Kidney capillary endothelial cell (primary cell): ENCODE data around the gene C5orf52.
"Not testable (repeated sequence)": the region's sequence is repeated elsewhere in the genome, so short reads cannot be mapped to it uniquely, and the experiment has no call there.

ENCODE experiments used
- DNase-seq: peaks from one replicate; pipeline ENCODE4 v3.0.0-alpha.2; 2018; ENCODE audit warnings: low spot score

C5orf52 gene

GRCh38 chr5:157722895-157723294 lies 51.6 kb downstream of the C5orf52 start:
- not testable (repeated sequence) for DNase-seq

- DNase-seq: not testable (repeated sequence)
Measured at GRCh38 chr5:157726607-157727006, 55.3 kb downstream of the C5orf52 start.

- not testable (repeated sequence) for DNase-seq
Measured at GRCh38 chr5:157727858-157728257, 56.5 kb downstream of the C5orf52 start.
